ENCODE measurements around the gene FAAP100. TPM values are rescaled to one million over a fixed set of nuclear protein-coding genes. Genes with fewer than 3 reads are reported as not detected.
"Not testable (repeated sequence)": the region's sequence is repeated elsewhere in the genome, so short reads cannot be mapped to it uniquely, and the experiment has no call there.

The FAAP100 gene
- total RNA-seq, 1 experiment from 2014 or later, result 8.2 TPM

DNA sequence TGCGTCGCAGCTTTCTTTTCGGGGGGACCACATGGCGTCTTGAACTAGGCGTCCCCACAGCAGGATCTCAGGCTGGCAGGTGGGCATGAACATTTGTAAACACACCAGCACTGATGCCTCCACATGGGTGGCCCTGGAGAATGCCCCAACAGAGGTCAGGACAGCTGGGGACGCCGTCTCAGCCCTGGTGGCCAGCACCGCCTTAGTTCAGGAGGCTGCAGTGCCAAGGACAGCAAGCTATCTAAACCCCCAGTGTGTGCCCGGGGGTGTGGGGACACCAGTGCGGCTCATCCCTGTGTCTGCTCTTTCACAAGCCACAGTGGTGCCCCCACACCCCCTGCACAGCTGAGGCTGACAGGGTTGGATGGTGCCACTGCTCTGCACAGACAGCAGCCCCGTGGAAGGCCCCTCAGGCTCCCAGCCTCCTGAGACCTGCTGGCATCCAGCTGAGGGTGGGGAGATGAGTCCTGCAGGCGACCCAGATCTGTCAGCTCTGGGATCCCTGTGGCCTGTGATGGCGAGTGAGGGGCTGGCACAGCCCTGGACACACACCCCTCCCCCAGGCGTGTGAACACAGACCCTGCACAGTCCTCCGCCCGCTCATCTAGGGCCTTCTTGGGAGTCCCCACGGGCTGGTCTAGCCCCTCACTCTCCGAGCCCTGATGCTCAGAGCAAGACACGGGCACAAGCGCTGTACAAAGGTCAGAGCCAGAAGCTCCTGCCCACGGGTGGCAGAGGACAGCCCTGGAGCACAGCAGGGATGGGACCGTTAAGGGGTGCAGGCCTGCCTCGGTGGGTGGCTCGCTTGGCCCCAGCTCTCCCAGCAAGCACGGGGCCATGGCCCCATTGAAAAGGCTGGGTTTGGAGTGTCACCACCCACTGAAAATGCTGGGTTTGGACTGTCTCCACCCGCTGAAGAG, 13.2 kb downstream of the FAAP100 start:
- no peak for DNase-seq (ENCODE audit: low read depth)

GRCh38 chr17:81537856-81538555, 14.1 kb downstream of the FAAP100 start:
- no peak for DNase-seq (ENCODE audit: low read depth)

DNA sequence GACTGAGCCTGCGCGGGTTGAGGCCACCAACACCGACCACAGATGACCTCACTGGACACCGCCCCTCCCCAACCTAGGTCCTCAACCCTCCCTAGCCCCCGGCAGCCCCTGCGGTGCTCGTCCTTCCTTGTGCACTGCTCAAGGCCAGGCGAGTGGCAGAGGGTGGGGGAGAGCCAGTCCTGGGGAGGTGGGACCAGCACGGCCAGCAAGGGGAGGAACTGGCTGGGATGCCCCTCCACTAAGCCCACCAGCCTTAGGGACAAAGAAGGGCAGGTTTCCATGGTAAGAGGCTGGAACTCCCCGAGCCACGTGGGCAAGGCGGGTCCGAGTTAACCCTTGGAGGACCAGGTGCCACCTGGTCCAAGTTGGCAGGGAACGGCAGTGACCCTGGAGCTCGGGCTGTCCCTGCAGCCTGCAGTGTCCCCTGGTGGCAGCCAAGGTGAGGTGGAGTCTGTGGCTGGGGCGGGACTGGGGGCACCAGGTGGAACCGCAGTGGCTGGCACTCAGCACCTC, 14.8 kb downstream of the FAAP100 start:
- DNase-seq (ENCODE audit: low read depth), result no peak

GRCh38 chr17:81536299-81537290, 15.6 kb downstream of the FAAP100 start:
- no peak for DNase-seq (ENCODE audit: low read depth)

- DNase-seq (ENCODE audit: low read depth), result no peak
Measured at GRCh38 chr17:81535480-81536298, 16.5 kb downstream of the FAAP100 start.

- no peak for DNase-seq (ENCODE audit: low read depth)
Measured at GRCh38 chr17:81535007-81535328, 17.2 kb downstream of the FAAP100 start.

- no peak for DNase-seq (ENCODE audit: low read depth)
Measured at GRCh38 chr17:81534157-81535006, 17.8 kb downstream of the FAAP100 start.

- no peak for DNase-seq (ENCODE audit: low read depth)
Measured at GRCh38 chr17:81533339-81534141, 18.6 kb downstream of the FAAP100 start.

DNA sequence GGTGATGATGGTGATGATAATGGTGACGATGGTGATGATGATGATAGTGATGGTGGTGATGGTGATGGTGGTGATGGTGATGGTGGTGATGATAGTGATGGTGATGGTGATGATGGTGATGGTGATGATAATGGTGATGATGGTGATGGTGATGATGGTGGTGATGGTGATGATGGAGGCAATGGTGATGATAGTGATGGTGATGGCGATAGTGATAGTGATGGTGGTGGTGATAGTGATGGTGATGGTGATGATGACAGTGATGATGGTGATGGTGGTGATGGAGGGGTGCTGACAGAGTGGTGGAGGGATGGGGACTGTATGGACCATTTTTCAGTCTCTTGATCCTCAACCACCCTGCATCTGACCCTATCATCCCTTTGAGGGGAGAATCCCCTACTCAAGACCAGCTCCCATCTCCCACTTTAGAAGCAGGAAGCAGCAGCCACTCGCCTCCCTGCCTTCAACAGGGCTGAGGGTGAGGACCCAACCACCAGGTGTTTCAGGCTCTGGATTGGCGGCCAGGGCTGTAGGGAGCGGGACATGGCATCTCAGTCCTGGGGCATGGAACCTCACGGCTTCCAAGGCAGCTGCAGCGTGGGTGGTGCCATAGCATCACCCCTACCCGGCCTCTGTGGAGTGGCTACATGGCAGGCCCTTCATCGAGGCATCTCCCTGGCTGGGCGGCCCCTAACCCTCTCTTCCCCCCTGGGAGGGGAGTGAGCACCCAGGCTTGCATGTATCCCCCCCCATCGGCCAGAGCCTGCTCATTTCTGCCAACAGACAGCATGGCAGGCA, 19.5 kb downstream of the FAAP100 start:
- no peak for DNase-seq (ENCODE audit: low read depth)

- not testable (repeated sequence) for DNase-seq (ENCODE audit: low read depth)
Measured at GRCh38 chr17:81531998-81532404, 20.2 kb downstream of the FAAP100 start.

DNA sequence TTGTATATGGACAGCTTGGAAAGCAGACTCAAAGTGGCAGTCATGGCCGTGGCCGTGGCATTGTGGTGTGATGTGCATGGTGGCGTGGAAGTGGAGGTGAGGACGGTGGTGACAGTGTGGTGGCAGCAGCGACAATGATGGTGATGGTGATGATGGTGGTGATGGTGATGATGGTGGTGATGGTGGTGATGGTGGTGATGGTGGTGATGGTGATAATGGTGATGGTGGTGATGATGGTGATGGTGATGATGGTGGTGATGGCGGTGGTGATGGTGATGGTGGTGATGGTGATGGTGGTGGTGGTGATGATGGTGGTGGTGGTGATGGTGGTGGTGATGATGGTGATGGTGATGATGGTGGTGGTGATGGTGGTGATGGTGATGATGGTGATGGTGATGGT, 21.1 kb downstream of the FAAP100 start:
- DNase-seq (ENCODE audit: low read depth), result not testable (repeated sequence)

- DNase-seq (ENCODE audit: low read depth), result no peak
Measured at GRCh38 chr17:81529437-81529803, 22.7 kb downstream of the FAAP100 start.

- no peak for DNase-seq (ENCODE audit: low read depth)
Measured at GRCh38 chr17:81528651-81529436, 23.3 kb downstream of the FAAP100 start.

DNA sequence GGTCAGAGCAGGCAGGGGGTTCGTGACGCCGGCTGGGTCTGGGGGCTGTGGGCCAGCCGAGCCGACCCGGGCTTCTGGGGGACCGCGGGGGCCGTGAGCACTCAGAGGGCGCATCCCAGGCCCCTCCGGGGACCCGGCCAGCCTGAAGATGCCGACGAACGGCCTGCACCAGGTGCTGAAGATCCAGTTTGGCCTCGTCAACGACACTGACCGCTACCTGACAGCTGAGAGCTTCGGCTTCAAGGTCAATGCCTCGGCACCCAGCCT, 23.8 kb downstream of the FAAP100 start:
- DNase-seq (ENCODE audit: low read depth), result no peak

- no peak for DNase-seq (ENCODE audit: low read depth)
Measured at GRCh38 chr17:81527591-81528383, 24.4 kb downstream of the FAAP100 start, which contains the start of gene FSCN2. Gene FSCN2, plus strand, starts transcription at chr17:81528377. Its CDS starts 155 bp downstream, at chr17:81528532.

DNA sequence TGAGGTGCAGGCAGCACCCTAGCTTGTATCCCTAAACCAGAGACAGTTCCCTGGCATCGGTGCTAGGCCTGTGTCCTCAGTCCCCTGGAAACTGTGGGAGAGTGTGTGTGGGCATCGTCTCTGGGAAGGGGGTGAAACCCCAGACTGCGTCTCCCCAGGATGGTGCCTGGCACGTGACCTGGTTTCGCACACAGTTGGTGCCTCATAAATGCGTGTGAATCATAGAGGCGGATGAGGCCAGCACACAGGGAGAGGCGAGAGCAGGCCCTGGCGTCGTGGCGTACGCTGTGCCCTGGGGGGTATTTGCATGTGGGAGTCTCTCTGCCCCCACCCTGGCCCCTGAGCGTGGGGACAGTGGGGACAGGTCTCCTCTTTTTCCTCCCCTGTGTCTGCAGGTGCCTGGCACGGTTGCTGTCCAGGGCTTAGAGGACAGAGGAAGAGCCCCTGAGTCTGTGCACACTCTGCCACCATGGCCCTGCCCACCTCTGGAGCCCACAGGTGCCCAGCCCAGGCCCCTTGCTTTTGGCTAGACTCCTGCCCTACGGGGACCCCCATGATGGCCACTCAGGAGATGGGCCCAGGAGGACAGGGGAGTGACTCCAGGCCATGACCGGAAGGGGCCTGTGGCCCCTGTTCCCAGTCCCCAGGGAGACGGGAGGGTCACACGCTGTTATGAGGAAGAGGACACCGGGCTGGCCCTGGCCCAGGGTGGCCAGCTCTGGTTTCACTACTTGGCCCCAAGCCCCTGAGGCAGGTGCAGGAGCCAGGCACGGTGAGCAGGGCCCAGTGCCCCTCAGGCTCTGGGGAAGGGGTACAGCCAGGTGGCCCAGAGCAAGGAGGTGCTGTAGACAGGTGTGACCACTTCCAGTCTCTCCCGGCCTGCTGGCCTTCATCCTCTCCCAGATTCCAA, 25.2 kb downstream of the FAAP100 start:
- no peak for DNase-seq (ENCODE audit: low read depth)
